Ecto neural progenitor cell (in vitro differentiated cells): Measurements from ENCODE around the gene TLE7.

Source experiments
- DNase-seq: peaks from one replicate; pipeline ENCODE4 v3.0.0-alpha.2; 2018; ENCODE audit warnings: low spot score

TLE7 gene

DNA sequence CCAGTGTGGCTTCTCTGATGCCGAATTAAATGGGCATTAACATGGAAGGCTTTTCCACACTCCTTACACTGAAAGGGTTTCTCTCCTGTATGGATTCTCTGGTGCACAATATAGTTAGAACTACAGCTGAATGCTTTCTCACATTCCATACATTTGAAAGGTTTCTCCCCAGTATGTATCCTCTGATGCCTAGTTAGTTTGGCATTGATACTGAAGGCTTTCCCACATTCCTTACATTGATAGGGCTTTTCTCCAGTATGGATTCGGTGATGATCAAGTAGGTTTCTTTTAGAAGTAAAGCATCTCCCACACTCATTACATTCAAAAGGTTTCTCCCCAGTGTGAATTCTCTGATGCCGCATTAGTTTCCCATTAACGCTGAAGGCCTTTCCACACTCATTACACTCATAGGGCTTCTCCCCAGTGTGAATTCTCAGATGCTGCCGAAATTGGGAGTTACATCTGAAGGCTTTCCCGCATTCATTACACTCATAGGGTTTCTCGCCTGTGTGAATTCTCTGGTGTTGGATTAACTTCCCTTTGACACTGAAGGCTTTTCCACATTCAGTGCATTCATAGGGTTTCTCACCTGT lies 6.5 kb upstream of the TLE7 start:
- DNase-seq: no peak

DNA sequence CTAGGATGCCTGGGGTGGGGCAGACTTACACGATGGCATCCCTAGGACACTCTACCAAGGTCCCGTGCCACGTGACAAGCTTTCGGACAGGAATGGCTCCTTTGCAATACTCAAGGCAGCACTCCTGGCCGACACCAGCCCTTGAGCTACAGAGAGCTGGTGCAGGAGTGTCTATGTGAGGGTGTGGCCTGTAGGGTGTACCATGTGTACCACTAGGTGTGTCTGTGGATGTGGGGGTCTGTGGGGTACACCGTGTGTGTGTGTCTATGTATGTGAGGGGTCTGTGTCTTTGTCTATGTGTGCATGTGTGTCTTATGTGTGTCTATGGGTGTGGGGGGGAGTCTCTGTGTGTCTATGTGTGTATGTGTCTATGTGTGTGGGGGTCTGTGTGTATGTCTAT lies 1.9 kb upstream of the TLE7 start:
- DNase-seq: no peak

DNA sequence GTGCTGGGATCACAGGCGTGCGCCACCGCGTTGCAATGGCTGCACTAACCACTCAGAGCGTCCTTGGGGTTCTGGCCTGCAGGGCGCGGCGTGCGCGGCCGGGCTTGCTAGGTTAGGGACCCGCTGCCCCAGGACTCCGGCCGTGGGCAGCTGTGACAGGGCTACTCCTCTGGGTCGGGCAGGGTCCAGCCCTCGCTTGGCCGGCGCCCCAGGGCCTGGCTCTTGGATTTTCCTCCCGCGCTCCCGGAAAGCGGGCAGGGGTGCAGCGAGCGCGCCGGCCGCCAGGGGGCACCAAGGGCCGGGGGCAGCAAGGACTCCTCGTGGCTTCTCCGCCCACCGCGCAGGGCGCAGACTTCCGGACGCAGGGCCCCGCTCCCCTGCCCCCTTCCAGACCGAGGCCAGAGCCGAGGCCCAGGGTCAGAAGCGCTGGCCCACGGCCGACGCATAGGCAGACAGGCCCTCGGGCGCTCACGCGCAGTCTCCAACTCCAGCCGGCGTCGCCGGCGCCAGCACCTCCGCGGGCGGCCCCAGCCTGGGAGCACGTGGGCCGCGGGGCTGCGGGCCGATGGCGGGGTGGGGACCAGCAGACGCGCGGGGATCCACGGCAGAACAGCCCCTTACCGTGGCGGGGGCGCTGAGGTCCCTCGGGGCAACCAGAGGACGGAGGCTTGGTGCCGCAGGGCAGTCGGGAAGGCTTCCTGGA lies 355 bp downstream of the TLE7 start:
- no peak for DNase-seq

DNA sequence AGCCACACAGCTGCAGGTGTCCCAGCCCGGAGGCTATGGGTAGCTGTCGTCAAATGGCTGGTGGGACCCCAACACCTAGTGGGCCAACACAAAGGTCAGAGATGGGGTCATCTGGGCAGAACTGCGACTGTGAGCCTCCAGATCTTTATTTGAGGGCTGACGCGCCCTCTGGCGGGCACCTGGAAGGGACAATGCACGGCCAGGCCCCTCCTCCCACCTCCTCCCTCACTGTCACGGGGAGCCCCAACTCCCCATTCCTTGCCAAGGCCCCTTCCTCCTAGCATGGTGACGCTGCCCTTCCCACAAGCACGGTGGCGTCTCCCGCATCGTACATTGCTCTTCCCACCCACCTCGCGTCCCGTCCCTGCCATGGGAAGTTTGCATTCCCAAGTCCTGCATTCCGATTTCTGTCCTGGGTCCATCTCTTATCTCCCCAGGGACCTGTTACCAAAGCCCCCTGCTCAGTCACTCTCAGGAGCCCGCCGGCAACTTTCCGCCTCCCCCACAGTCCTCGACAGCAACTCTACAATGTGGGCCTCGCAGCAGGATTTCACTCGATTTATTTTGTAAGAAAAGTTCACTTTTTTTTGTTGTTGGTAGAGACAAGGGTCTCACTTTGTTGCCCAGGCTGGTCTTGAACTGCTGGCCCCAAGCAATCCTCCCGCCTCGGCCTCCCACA lies 1.0 kb downstream of the TLE7 start:
- no peak for DNase-seq

DNA sequence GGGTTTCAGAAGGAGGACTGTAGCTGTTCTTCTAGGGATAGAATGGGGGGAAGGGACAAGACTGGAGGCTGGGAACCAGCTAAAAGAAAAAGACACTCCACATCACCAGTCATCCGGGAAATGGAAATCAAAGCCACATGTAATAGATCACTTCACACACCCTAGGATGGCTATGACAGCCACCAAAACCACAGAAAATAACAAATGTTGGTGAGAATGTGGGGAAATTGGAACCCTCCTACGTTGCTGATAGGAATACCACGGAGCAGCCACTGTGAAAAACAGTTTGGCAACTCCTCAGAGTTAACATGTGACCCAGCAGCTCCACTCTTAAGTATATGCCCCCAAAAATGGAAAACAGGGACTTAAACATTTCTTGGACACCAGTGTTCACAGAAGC lies 2.3 kb downstream of the TLE7 start:
- DNase-seq: no peak

DNA sequence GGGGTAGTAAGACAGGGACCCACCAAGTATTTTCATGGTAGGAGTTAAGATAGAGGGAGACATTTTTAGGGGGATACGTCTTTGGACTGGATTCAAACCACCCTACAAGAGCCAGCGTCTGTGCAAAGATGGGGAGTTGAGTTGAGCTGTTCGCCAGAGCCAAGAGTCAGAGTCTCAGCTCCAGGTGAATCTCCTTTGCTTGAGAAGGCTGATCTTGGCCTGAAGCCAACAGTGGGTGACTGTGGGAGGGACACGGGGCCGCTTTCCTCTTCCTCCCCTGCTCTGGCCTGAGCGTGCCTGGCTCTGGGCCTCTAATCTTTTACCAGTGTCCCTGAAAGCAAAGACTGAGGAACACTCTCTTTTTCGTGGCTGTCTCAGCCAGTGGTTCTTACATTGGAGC lies 5.4 kb downstream of the TLE7 start:
- no peak for DNase-seq

DNA sequence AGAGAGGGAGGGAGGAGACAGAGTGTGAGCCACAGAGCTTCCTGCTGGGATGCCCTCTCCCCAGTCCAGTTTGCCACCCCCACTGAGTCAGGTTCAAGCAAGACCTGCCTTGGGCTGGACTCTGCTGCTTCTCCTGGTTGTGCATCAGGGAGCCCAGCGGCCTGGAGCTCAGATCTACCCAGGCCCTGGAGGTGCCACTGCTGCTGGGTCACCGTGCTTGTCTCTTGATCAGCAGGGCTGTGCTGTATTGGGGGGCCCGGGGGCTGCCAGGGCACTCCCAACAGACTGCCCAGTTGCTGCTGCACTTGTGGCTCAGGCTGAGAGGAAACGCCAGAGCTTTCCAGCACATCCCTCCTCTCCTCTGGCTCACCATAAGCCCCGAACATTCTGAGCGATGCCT lies 8.9 kb downstream of the TLE7 start:
- no peak for DNase-seq

DNA sequence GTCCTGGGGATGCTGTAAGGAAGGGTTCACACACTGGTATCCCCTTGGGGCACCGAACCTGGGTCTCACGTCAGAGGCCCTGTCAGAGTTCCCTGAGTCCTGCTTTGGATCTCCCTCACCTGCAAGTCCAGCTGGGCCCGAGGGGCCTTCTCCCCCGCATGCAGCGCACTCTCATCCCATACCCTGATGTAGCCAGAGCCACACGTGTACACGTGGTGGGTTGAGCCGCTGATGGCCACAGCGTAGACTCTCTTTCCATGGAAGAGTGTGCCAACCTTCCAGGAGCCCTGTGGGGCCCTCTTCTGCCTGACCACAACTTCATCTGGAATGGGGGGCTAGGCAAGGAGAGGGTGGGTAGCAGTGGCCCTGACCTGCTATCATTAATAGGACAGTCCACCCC lies 9.9 kb downstream of the TLE7 start:
- DNase-seq: no peak

DNA sequence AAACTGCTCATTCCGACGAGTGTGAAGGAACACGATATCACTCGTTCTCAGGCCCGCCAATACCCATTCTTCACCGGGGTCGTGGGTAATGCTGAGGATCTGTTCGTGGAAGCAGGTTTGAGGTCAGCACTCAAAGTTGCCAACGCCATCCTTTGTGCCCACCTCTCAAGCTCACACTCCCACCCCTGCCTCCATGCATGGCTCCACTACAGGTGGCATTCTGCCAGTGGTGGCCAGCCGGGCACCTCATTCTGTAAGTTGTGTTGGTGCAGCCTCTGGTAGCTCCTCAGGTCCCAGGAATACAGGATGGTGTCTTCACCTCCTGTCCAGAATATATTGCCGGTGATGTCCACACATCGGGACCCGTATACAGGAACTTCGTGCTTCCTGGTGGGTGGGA lies 10.7 kb downstream of the TLE7 start:
- no peak for DNase-seq

DNA sequence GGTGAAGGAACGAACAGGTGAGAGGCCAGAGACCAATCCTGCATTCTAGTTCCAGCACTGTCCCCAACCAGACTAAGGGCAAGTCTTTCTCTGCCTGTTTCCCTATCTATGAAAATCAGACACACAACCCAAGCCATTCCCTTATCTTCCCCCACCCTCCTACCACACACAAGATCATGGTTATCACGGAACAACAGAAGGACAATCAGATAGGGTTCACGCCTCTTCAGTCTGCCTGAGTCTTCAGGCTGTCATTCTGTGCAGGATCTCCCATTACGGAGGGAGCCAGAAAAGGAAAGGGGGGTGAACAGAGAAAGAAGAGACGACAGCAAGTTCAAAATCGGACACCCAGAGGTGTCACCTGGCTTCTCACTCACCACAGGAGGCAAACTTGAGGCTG lies 11.1 kb downstream of the TLE7 start:
- no peak for DNase-seq

DNA sequence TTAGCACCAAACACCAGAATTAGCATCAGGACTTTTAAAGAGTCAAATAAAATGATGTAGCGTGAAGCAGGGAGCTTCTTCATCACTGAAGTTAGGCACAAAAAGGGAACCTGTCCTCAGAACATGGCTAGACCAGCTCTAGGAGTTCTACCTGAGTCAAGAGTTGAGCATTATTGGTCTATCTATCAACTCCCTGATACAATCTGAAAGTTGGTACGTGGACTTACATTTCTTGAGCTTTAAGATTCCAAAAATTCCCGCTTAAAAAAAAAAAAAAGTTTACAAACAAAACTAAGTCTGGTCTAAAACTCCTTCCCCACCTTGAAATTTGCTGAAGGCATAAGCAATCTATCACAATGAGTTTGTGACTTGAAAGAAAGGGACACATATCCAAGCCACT lies 12.3 kb downstream of the TLE7 start:
- DNase-seq: no peak

DNA sequence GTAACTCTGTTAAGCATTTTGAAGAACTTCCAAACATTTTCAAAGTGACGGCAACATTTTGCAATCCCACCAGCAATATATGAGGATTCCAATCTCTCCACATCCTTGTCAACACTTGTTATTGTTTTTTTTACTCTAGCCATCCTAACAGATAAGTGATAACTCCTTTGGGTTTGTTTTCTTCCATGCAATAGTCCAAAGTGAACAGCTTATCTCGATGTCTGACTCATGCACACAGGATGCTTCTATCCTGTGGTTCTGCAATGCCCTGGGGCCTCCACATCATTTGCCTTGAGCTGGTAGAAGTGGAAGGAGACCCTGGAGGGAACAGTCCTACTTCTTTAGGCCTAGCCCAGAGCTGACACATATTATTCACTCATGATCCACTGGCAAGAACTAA lies 13.0 kb downstream of the TLE7 start:
- DNase-seq: no peak

DNA sequence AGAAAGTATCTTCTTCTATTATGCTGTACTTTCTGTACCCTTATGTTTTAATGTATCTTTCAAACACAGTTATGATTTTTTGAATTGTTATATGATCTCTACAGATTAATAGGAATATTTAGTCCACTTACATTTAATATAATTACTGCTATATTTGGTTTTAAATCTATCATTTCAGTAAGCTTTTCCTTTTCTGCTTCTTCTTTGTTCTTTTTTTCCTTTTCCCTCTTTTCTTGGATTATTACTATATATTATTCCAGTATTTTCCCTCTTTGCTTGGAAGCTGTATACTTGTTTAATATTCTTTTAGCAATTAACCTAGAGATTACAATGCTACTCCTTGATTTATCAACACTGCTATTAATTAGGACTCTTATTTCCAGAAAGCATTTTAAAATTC lies 13.5 kb downstream of the TLE7 start:
- no peak for DNase-seq

DNA sequence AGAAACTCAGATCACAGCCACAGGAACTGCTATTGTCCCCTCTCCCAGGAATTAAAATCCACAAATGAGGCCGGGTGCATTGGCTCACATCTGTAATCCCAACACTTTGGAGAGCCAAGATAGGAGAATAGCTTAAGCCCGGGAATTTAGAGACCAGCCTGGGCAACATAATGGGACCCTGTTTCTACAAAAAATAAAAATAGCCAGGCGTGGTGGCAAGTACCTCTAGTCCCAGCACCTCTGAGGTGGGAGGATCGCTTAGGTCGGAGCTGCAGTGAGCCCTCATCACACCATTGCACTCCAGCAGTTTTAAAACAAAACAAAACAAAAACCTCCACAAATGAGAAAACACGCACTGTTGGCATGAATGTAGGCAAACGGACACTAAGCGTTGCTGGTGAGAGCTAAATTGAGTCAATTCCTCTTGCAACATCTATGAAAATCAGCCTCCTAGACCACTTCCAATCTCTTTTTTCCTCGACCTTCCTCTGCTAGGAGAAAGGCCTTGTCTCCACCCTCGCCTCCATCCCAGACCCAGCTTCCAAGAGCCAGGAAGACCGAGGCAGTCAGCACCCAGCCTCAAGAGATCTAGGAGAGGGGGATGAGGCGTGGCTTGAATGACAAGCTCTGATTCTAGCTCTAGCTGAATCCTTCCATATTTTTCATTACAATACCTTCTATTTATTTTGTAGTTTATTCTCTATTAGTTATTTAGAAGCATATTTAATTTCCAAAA lies 14.8 kb downstream of the TLE7 start:
- no peak for DNase-seq

DNA sequence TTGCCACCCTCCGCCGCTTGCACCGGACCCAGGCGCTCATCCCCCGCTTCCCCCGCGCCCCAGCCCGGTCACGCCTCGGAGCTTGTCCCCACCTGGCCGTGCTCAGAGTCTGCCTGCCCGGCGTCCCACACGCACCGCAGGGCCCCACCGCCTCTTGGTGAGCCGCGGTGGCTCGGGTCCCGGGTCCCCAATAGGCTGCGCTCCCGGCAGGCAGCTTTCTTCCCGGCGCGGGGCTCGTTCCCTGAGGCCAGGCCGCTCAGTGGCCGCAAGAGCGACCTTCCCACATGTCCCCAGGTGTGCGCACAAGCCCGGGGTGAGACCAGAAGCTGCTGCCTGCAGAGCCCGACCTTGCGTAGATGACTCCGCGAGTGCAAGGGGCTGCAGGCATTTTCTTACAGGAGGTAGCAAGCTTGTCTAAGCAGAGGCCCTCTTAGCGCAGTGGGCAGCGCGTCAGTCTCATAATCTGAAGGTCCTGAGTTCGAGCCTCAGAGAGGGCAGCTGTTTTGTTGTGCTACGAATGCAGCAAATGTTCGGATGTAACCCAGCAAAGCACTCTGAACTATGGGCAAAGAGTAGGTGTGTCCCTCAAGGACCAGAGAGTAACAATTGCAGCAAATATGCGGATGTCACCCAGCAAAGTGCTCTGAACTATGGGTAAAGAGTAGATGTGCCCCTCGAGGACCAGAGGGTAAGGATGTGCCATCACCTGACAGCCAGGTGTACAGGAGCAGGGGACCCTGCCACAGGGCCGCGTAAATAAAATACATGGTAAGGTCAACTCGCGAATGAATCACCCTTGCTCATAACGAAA lies 15.6 kb downstream of the TLE7 start:
- peak; percentile 95 for DNase-seq

DNA sequence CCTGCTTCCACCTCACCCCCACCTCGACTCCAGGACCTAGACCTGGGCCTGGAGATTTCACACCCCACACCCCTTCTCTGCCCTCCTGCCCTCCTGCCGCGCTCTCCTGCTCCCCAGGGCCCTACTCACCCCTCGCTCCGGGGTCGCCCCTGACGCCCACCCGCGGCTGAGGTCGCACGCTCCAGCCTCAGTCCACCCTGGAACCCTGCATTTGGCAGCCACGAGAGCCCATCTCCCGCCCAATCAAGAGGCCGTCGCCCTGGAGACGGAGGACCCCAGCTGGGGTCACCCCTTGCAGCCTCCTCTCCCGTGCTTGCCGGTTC lies 16.1 kb downstream of the TLE7 start:
- DNase-seq: no peak

DNA sequence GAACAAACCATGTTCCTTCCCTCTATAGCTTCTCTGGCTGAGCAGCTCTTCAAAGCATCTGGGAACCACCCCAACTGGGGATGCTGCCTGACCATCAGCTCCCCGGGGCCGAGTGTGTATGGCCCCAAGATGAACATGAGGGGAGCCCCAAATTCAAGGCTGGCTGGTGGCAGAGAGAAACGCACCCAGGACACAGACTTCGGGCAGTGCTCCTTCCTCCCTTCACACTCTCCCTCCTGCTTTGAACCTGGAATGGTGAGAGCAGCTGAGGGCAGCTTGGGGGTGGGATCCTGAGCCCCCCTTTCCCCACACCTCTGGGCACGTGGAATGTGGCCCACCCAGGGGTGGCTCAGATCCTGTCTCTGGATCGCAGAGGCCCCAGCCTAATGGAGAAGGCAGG lies 17.2 kb downstream of the TLE7 start:
- DNase-seq: no peak

DNA sequence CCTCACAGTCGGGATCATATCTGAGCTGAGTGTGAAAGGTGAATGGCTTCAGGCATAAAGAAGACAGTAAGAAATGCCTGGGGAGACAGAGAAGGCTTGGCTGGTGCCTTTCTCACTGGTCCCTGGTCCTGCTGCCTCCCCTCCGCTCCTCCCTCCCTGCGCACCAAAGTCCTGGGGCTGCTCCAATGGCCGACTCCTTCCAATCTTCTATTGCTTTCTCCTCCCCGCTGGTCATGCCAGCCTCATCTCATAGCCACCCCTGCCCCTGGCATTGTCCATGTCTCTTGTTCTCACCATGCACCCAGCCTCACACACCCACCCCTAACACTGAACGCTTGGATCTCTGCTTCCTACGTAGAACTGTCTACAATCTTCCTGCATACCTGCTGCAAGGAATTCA lies 18.0 kb downstream of the TLE7 start:
- no peak for DNase-seq

DNA sequence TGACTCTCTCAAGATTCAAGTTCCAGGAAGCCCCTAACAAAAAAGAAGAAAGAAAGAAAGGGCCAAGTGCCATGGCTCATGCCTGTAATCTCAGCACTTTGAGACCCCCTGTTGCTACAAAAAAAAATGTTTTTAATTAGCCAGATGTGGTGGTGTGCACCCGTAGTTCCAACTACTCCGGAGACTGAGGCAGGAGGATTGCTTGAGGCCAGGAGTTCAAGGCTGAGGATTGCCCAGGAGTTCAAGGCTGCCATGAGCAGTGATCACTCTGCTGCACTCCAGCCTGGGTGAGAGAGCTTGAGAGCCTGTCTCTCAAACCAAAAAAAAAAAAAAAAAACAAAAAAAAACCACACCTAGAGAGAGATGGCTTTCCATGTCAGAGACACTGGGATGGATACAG lies 18.8 kb downstream of the TLE7 start:
- no peak for DNase-seq

DNA sequence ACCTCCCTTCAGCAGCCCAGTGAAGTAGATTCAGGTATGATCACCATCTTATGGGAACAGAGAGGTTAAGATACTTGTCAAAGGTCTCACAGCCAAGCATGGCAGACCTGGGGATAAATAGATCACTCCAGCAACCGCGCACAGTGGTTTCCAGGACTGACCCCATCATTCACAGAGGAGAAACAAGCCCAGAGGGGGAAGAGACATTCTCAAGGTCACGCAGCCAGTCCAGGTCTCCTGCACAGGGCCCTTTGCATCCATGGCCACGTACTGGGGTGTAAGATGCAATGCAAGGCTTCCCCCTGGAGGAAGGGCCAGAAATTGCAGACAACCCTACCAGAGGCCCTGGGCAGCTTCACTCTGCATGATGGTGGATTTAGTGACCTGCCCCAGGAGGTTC lies 19.9 kb downstream of the TLE7 start:
- no peak for DNase-seq

DNA sequence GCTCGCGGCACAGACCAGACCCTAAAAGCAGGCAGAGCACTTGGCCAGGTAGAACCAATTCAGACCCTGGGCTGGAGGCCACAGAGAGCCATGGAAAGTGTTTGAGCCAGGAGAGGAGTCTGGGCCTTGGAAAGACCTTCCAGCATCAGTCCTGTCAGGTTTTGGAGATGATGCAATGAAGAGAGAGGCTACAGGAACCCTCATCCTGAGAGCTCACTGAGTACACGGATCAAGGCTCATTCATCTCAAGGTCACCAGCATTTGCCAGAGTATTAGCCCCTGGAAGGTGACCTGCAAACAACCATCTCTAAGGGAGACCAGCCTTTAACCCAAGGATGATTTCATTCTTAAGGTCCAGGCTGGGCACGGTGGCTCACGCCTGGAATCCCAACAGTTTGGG lies 27.8 kb downstream of the TLE7 start:
- no peak for DNase-seq

DNA sequence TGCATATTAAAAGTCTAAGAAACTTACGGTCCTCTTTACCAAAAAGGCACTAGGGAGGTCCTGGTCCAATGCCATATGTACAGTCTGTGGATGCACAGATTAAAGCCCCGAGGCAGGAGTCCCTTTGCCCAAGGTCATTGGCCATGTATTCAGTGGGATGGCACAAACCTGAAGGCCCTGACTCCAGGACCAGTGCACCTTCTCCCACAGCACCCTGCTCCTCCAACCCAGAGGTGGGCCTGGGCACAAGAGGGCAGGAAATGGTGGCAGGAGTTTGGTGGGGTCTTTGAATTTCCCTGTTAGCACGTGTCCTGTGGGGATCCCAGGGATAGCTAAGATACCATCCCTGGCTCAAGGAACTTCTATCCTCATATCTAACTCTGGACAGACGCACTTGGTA lies 28.5 kb downstream of the TLE7 start:
- no peak for DNase-seq
